ENCODE measurements around the gene TNS3.

DNA sequence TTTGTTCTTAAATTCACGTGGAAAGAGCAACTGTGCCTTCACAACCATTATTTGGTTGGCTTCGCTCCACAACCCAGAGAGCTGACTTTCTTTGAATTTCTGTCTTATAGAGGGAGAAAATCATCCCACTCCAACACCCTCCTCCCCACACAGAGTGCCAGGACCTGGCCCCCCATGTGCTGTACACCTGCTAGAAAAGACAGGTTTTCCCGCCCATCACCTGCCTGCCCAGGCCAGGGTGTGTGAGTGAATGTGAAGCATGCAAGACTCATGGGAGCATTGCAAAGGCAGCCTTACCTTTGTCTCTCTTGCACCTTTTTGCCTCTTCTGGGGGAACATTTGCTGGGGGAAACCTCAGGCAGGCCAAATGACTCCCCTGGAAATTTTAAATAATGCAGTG lies 319.0 kb downstream of the TNS3 start:
- TF ChIP-seq, protein P1, sequence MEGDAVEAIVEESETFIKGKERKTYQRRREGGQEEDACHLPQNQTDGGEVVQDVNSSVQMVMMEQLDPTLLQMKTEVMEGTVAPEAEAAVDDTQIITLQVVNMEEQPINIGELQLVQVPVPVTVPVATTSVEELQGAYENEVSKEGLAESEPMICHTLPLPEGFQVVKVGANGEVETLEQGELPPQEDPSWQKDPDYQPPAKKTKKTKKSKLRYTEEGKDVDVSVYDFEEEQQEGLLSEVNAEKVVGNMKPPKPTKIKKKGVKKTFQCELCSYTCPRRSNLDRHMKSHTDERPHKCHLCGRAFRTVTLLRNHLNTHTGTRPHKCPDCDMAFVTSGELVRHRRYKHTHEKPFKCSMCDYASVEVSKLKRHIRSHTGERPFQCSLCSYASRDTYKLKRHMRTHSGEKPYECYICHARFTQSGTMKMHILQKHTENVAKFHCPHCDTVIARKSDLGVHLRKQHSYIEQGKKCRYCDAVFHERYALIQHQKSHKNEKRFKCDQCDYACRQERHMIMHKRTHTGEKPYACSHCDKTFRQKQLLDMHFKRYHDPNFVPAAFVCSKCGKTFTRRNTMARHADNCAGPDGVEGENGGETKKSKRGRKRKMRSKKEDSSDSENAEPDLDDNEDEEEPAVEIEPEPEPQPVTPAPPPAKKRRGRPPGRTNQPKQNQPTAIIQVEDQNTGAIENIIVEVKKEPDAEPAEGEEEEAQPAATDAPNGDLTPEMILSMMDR (conservative IDR thresholded peaks at IDR 0.05) = no peak
- TF ChIP-seq EZH2 (IDR thresholded peaks at IDR 0.05; ENCODE audit: low read depth) = no peak
